H1 (cell line): ENCODE results near the gene EDEM2.

Experiments used
- ASH2L ChIP-seq: fragments of 200-600, 300-600 bp; sonication (generic); IDR thresholded peaks from one replicate; pipeline ENCODE4 v1.7.1; 2017; ENCODE audit warnings: low read length
- CHD2 ChIP-seq: IDR thresholded peaks from 2 replicates; pipeline ENCODE4 v1.6.1; 2012; ENCODE audit warnings: low read length, improper control_type of control experiment
- CTCF ChIP-seq, 3 experiments: IDR thresholded peaks; 1 replicate in 2 of 3; 2 replicates in 1 of 3; pipeline versions ENCODE4 v1.5.1 to v1.6.1; 2011; ENCODE audit warnings: low read length in 3 of 3, mild to moderate bottlenecking in 3 of 3, inconsistent platforms in 2 of 3, low read depth in 1 of 3, moderate library complexity in 1 of 3; ENCODE audit not compliant: insufficient read depth in 1 of 3; ENCODE audit errors: control extremely low read depth in 1 of 3
- KDM5A ChIP-seq: fragments of 200-600 bp; IDR thresholded peaks from 2 replicates; pipeline ENCODE4 v1.7.1; 2012; ENCODE audit warnings: mild to moderate bottlenecking, low read length, inconsistent platforms, mixed read lengths
- MAX ChIP-seq: IDR thresholded peaks from 2 replicates; pipeline ENCODE4 v1.6.1; 2012; ENCODE audit warnings: inconsistent platforms
- POLR2A ChIP-seq, 2 experiments: IDR thresholded peaks; 1 replicate in 1 of 2; 2 replicates in 1 of 2; pipeline ENCODE4 v1.6.1; 2011; ENCODE audit warnings: low read depth in 2 of 2, low read length in 2 of 2, mild to moderate bottlenecking in 2 of 2; ENCODE audit errors: control extremely low read depth in 1 of 2
- SIRT6 ChIP-seq: IDR thresholded peaks from one replicate; pipeline ENCODE4 v1.7.1; 2012; ENCODE audit warnings: low read length, inconsistent platforms
- TBP ChIP-seq: IDR thresholded peaks from 2 replicates; pipeline ENCODE4 v1.6.1; 2011; ENCODE audit warnings: low read depth, low read length, improper control_type of control experiment

- TF ChIP-seq POLR2A (IDR thresholded peaks at IDR 0.05; ENCODE audit: control extremely low read depth in 1 of 2, low read depth in 2 of 2, low read length in 2 of 2), result no peak
- no peak for TF ChIP-seq CTCF (IDR thresholded peaks at IDR 0.05; ENCODE audit: control extremely low read depth in 1 of 3, insufficient read depth in 1 of 3, low read depth in 1 of 3, low read length in 3 of 3)
- TF ChIP-seq CHD2, result no peak
- no peak for TF ChIP-seq TBP
- no peak for TF ChIP-seq KDM5A
- TF ChIP-seq ASH2L, result no peak
- no peak for TF ChIP-seq MAX
- TF ChIP-seq SIRT6, result no peak
Observed at GRCh38 chr20:35151736-35152135, 4.6 kb upstream of the EDEM2 start.
